Measurements from ENCODE around the gene ERVFRD-1.

- no peak for TF ChIP-seq POLR2A (IDR thresholded peaks at IDR 0.05)
- no peak for TF ChIP-seq POLR2AphosphoS5 (IDR thresholded peaks at IDR 0.05)
- no peak for TF ChIP-seq CTCF (IDR thresholded peaks at IDR 0.05)
Observed at GRCh38 chr6:11122380-11122779, 10.9 kb upstream of the ERVFRD-1 start.
